GM23248 (cell line): Measurements from ENCODE around the gene HHIPL2.

Experiments
- EZH2 ChIP-seq: fragments of 200-600 bp; sonication (generic); IDR thresholded peaks from 2 replicates; pipeline ENCODE4 v1.6.1; 2018; ENCODE audit warnings: antibody characterized with exemption, mild to moderate bottlenecking; ENCODE audit not compliant: insufficient read depth, poor library complexity, severe bottlenecking
- EZH2phosphoT487 ChIP-seq: fragments of 200-600 bp; sonication (generic); IDR thresholded peaks from 2 replicates; pipeline ENCODE4 v1.6.1; 2018; ENCODE audit warnings: antibody characterized with exemption, moderate library complexity, mild to moderate bottlenecking, low read depth; ENCODE audit not compliant: insufficient read depth

DNA sequence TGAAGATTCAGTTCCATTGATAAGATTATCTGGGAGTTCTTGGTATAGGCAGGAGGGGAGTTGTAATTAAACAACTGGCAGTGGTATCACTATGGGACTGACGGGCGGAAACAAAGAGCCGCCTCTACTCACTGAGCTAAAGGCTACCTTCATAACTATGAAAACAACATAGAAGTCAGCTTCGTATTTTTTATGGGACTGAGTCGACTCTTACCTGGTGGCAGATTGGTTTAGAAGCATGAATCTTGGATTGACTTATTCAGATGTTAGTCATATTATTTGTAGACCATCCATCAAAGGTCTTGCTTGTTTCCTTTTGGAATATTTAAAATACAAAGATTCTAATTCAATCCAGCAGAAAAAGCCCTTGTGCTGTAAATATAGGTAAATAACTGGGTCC, 6.3 kb upstream of the HHIPL2 start:
- TF ChIP-seq EZH2: no peak
- TF ChIP-seq EZH2phosphoT487: no peak
